Smooth muscle cell (in vitro differentiated cells): ENCODE data around the gene HNRNPUL2. TPM values are rescaled to one million over a fixed set of nuclear protein-coding genes. Genes with fewer than 3 reads are reported as not detected.

ENCODE experiments used
- DNase-seq: peaks from one replicate; lab custom pipeline; 2025; ENCODE audit not compliant: unreplicated experiment; lab: John Stamatoyannopoulos, UW
- H2AFZ ChIP-seq: fragments of 200-600 bp; sonication (generic); 2 replicates; pipeline ENCODE4 v1.6.0; 2016; ENCODE audit warnings: antibody characterized with exemption, low read depth, mild to moderate bottlenecking
- H3F3A ChIP-seq: fragments of 200-600 bp; sonication (generic); 2 replicates; pipeline ENCODE4 v1.6.0; 2017; ENCODE audit warnings: antibody characterized with exemption, low read depth
- H3K27ac ChIP-seq: fragments of 200-600 bp; sonication (generic); 2 replicates; pipeline ENCODE4 v1.5.1; 2016; ENCODE audit warnings: low read depth, mild to moderate bottlenecking
- H3K27me3 ChIP-seq: fragments of 200-600 bp; sonication (generic); 2 replicates; pipeline ENCODE4 v1.6.1; 2016; ENCODE audit warnings: low read depth, mild to moderate bottlenecking
- H3K36me3 ChIP-seq: fragments of 200-600 bp; sonication (generic); 2 replicates; pipeline ENCODE4 v1.5.1; 2016; ENCODE audit warnings: low read depth
- H3K4me1 ChIP-seq: fragments of 200-600 bp; sonication (generic); 2 replicates; pipeline ENCODE4 v1.5.1; 2016; ENCODE audit warnings: low read depth
- H3K4me2 ChIP-seq: fragments of 200-600 bp; sonication (generic); 2 replicates; pipeline ENCODE4 v1.6.0; 2016; ENCODE audit warnings: mild to moderate bottlenecking
- H3K4me3 ChIP-seq: fragments of 200-600 bp; sonication (generic); 2 replicates; pipeline ENCODE4 v1.5.1; 2016; ENCODE audit warnings: mild to moderate bottlenecking
- H3K79me2 ChIP-seq: fragments of 200-600 bp; sonication (generic); 2 replicates; pipeline ENCODE4 v1.6.0; 2016; ENCODE audit warnings: low read depth, mild to moderate bottlenecking
- H3K9ac ChIP-seq: fragments of 200-600 bp; sonication (generic); 2 replicates; pipeline ENCODE4 v1.6.0; 2016; ENCODE audit warnings: low read depth
- H3K9me3 ChIP-seq: fragments of 200-600 bp; sonication (generic); replicated peaks from 2 replicates; pipeline ENCODE4 v1.5.1; 2016; ENCODE audit warnings: low read depth
- H4K20me1 ChIP-seq: fragments of 200-600 bp; sonication (generic); 2 replicates; pipeline ENCODE4 v1.6.0; 2016; ENCODE audit warnings: low read depth
- WGBS: methylation state at CpG from one replicate; pipeline ENCODE4 v1.1.7; 2016; ENCODE audit warnings: low lambda C conversion rate; 5-methylcytosine and 5-hydroxymethylcytosine counted together
- polyA plus RNA-seq: library from polyadenylated mRNA; unstranded; fragments of >200 nt; fragmentation: Nextera tagmentation; extraction: Ambion mirVana; gene quantifications from 2 replicates; pipeline ENCODE4 v1.2.1, GENCODE V29; 2016
- total RNA-seq: library from RNA; depleted of rRNA; stranded (reverse); fragments of >200 nt; gene quantifications from 2 replicates; pipeline ENCODE4 v1.2.3, GENCODE V29; 2014
- TF ChIP-seq, protein P1 (sequence below): fragments of 200-600 bp; sonication (generic); IDR thresholded peaks from 2 replicates; pipeline ENCODE4 v1.5.1; 2017; ENCODE audit warnings: borderline replicate concordance, mild to moderate bottlenecking, antibody characterized with exemption; ENCODE audit not compliant: insufficient read depth, poor library complexity, severe bottlenecking

HNRNPUL2 gene
- total and polyA plus RNA-seq, 2 experiments from 2014 or later = 3.6 to 19.4 TPM

DNA sequence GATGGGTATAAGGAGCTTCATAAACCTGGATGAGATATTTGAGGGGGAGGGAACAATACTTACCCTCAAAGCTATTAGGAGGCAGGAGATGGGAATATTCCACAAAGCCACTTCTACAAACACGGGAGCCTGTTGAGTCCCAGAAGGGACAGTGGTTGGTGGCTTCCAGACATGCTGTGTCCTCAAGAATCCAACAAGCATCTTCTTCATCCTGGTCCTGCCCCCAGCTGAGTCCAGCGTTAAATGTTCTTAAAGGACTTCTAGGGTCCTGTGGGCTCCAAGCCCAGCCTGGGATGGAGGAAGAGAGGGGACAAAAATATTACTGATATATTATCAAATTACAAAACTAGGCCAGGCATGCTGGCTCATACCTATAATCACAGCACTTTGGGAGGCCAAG is 59.8 kb downstream of the HNRNPUL2 start:
- Histone ChIP-seq H4K20me1 (peaks cover 17% of the 10 kb centered on the region), H3K4me3 (no peak overlapping the region), H3K27ac (no peak overlapping the region), H3K27me3 (no peaks in the 10 kb centered on the region), H3K79me2 (peaks cover 34% of the 10 kb centered on the region), H3K36me3 (no peaks in the 10 kb centered on the region), H3K9ac (no peak overlapping the region), H3K4me2 (peak overlapping the region; percentile 91), H3K9me3 (no peaks in the 10 kb centered on the region), H3K4me1 (peaks cover 22% of the 10 kb centered on the region), H3F3A (peaks cover 30% of the 10 kb centered on the region), H2AFZ (no peak overlapping the region)
- WGBS = 91% methylated on average over 2 of the region's 2 CpGs
- no peak for DNase-seq
- TF ChIP-seq, protein P1, sequence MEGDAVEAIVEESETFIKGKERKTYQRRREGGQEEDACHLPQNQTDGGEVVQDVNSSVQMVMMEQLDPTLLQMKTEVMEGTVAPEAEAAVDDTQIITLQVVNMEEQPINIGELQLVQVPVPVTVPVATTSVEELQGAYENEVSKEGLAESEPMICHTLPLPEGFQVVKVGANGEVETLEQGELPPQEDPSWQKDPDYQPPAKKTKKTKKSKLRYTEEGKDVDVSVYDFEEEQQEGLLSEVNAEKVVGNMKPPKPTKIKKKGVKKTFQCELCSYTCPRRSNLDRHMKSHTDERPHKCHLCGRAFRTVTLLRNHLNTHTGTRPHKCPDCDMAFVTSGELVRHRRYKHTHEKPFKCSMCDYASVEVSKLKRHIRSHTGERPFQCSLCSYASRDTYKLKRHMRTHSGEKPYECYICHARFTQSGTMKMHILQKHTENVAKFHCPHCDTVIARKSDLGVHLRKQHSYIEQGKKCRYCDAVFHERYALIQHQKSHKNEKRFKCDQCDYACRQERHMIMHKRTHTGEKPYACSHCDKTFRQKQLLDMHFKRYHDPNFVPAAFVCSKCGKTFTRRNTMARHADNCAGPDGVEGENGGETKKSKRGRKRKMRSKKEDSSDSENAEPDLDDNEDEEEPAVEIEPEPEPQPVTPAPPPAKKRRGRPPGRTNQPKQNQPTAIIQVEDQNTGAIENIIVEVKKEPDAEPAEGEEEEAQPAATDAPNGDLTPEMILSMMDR = no peak

DNA sequence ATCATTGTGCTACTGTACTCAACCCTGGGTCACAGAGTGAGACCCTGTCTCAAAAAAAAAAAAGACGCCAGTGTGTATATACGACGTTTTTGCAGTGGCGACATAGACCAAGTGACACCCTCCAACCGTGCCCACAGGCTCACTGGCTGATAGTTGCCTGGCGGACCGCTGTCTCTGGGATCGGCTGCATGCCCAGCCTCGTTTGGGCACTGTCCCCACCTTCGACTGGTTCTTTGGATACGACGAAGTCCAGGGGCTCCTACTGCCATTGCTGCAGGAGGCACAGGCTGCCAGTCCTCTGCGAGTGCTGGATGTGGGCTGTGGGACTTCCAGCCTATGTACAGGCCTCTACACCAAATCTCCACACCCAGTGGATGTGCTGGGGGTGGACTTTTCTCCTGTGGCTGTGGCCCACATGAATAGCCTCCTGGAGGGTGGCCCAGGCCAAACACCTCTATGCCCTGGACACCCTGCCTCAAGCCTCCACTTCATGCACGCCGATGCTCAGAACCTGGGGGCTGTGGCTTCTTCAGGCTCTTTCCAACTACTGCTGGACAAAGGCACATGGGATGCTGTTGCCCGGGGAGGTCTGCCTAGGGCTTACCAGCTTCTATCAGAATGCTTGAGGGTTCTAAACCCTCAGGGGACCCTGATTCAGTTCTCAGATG is 60.9 kb downstream of the HNRNPUL2 start:
- Histone ChIP-seq H2AFZ (no peak overlapping the region), H3K27ac (peak overlapping the region; percentile 67), H3K36me3 (no peaks in the 10 kb centered on the region), H4K20me1 (peaks cover 17% of the 10 kb centered on the region), H3K4me3 (peak overlapping the region; percentile 85), H3F3A (peaks cover 30% of the 10 kb centered on the region), H3K27me3 (no peaks in the 10 kb centered on the region), H3K9ac (peak overlapping the region; percentile 78), H3K4me1 (peaks cover 22% of the 10 kb centered on the region), H3K9me3 (no peaks in the 10 kb centered on the region), H3K79me2 (peaks cover 34% of the 10 kb centered on the region), H3K4me2 (peak overlapping the region; percentile 91)
- 44% methylated on average over 16 of the region's 16 CpGs for WGBS
- TF ChIP-seq, protein P1 = no peak
- DNase-seq = no peak

DNA sequence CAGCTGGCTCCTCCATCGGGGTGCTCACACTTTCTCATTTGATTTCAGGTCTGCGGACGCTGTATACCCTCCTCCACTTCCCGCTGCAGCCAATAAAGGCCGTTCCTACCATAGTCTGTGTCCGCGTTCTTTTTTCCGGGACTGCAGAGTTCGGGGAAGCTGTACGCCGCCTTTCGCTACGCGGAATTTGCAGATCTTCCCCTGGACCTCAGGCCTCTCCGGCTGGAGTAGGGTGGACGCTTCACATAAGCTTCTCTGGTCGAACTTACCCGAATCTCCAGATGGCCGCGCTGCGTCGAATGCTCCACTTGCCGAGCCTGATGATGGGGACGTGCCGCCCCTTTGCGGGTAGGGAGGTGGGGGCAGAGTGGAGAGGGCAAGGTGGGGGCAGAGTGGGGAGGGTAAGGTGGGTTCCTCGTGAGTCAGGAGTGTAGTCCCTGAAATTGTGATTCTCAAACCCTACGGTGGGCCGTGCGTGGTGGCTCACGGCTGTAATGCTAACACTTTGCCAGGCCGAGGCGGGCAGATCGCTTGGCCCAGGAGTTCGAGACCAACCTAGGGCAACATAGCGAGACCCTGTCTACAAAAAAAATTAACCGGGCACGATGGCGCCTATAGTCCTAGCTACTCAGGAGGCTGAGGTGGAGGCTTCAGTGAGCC is 61.5 kb downstream of the HNRNPUL2 start:
- Histone ChIP-seq H3K4me3 (peak overlapping the region; percentile 85), H3F3A (peaks cover 24% of the 10 kb centered on the region), H4K20me1 (peaks cover 17% of the 10 kb centered on the region), H3K9me3 (no peaks in the 10 kb centered on the region), H3K36me3 (no peaks in the 10 kb centered on the region), H3K4me2 (peak overlapping the region; percentile 91), H3K27me3 (no peaks in the 10 kb centered on the region), H2AFZ (no peak overlapping the region), H3K79me2 (peaks cover 34% of the 10 kb centered on the region), H3K9ac (peak overlapping the region; percentile 78), H3K27ac (peak overlapping the region; percentile 67), H3K4me1 (peaks cover 18% of the 10 kb centered on the region)
- WGBS = 2% methylated on average over 39 of the region's 39 CpGs
- TF ChIP-seq, protein P1 = no peak
- DNase-seq = no peak
